WTC11 (cell line): ENCODE results near the gene ATP10D.

ENCODE experiments used
- CTCF ChIP-seq: fragments of 200-600 bp; IDR thresholded peaks from 2 replicates; pipeline ENCODE4 v1.8.0; 2022; ENCODE audit warnings: antibody characterized with exemption
- ESRRA ChIP-seq: sonication (generic); formaldehyde crosslinking; IDR thresholded peaks from 2 replicates; pipeline ENCODE4 v1.8.1; 2022; ENCODE audit warnings: mild to moderate bottlenecking, missing genetic modification reagents, borderline replicate concordance
- ETV6 ChIP-seq: sonication (generic); formaldehyde crosslinking; IDR thresholded peaks from 2 replicates; pipeline ENCODE4 v1.8.1; 2022; ENCODE audit warnings: mild to moderate bottlenecking, missing genetic modification reagents
- FOXK1 ChIP-seq: sonication (generic); formaldehyde crosslinking; IDR thresholded peaks from 2 replicates; pipeline ENCODE4 v1.8.0; 2022; ENCODE audit warnings: mild to moderate bottlenecking, moderate library complexity, missing genetic modification reagents
- IRF2 ChIP-seq: sonication (generic); formaldehyde crosslinking; IDR thresholded peaks from 2 replicates; pipeline ENCODE4 v1.8.0; 2022; ENCODE audit warnings: low read depth, missing genetic modification reagents, borderline replicate concordance
- RORB ChIP-seq: fragments of 250-450 bp; sonication (Bioruptor Pico); IDR thresholded peaks from 2 replicates; pipeline ENCODE4 v1.9.0; 2021; ENCODE audit warnings: mild to moderate bottlenecking
- SP1 ChIP-seq: sonication (generic); formaldehyde crosslinking; conservative IDR thresholded peaks from 2 replicates; pipeline ENCODE4 v1.8.1; 2022; ENCODE audit warnings: missing genetic modification reagents

GRCh38 chr4:47562297-47562696, 77.2 kb downstream of the ATP10D start:
- TF ChIP-seq CTCF, result no peak
- TF ChIP-seq IRF2, result no peak
- TF ChIP-seq RORB, result no peak
- TF ChIP-seq ESRRA (CRISPR knock-in tag), result no peak
- no peak for TF ChIP-seq ETV6 (CRISPR knock-in tag)
- no peak for TF ChIP-seq SP1
- no peak for TF ChIP-seq FOXK1 (CRISPR knock-in tag)
